Epithelial cell of proximal tubule (primary cell): ENCODE data around the gene CLCN1. TPM values are rescaled to one million over a fixed set of nuclear protein-coding genes. Genes with fewer than 3 reads are reported as not detected.

ENCODE experiments used
- DNase-seq: peaks from one replicate; pipeline ENCODE4 v3.0.0-alpha.2; 2011; ENCODE audit warnings: low read depth
- H3K4me3 ChIP-seq: 2 replicates; pipeline ENCODE4 v1.5.1; 2011; ENCODE audit warnings: low read depth, mild to moderate bottlenecking, low read length
- CTCF ChIP-seq: conservative IDR thresholded peaks from 2 replicates; pipeline ENCODE4 v1.5.1; 2012; ENCODE audit warnings: low read depth, mild to moderate bottlenecking, low read length
- total RNA-seq: library from RNA; depleted of rRNA; stranded (reverse); fragments of >200 nt; gene quantifications from 2 replicates; pipeline ENCODE4 v1.2.3, GENCODE V29; 2015

The CLCN1 gene
- total RNA-seq, 1 donor from 2014 or later: not detected

GRCh38 chr7:143379611-143380259 is 63.8 kb downstream of the CLCN1 start:
- peak overlapping the region; percentile 97 for H3K4me3 ChIP-seq
- DNase-seq: no peak
- no peak for TF ChIP-seq CTCF

- no peak for DNase-seq
- TF ChIP-seq CTCF: peak; percentile 94
- H3K4me3 ChIP-seq: peak overlapping the region; percentile 97
Observed at GRCh38 chr7:143380260-143380645, 64.3 kb downstream of the CLCN1 start.

- no peak for TF ChIP-seq CTCF
- DNase-seq: no peak
Observed at GRCh38 chr7:143380646-143381426, 64.9 kb downstream of the CLCN1 start, which contains the start of gene ZYX. TSS of gene ZYX (plus strand) at chr7:143381345. CDS start at chr7:143381572, 227 bp downstream.

GRCh38 chr7:143381427-143382125 is 65.7 kb downstream of the CLCN1 start:
- peak overlapping the region; percentile 97 for H3K4me3 ChIP-seq
- DNase-seq: no peak
- TF ChIP-seq CTCF: no peak

More at GRCh38 chr7:143380646-143381426, 64.9 kb downstream of the CLCN1 start, which contains the start of gene ZYX:
- H3K4me3 ChIP-seq: peak within 1 kb of the TSS; percentile 97

- H3K4me3 ChIP-seq: peak overlapping the region; percentile 97
- no peak for TF ChIP-seq CTCF
- DNase-seq: no peak
Observed at GRCh38 chr7:143382126-143382790, 66.3 kb downstream of the CLCN1 start.

- TF ChIP-seq CTCF: no peak
- H3K4me3 ChIP-seq: peak overlapping the region; percentile 97
- no peak for DNase-seq
Observed at GRCh38 chr7:143382791-143383641, 67.1 kb downstream of the CLCN1 start.
